HG02623 (cell line): ENCODE results near the gene KRT38.

Source experiments
- ATAC-seq: cut with Tn5 transposase; IDR thresholded peaks from one replicate; pipeline ENCODE4 v1.9.1; 2021; ENCODE audit warnings: moderate library complexity; ENCODE audit not compliant: unreplicated experiment

Gene KRT38

GRCh38 chr17:41440531-41441033 lies at the start of gene KRT38:
TSS of gene KRT38 (minus strand) at chr17:41440983. CDS start at chr17:41440921, 62 bp downstream.
- ATAC-seq, result no peak

- no peak for ATAC-seq
These were observed 48.7 kb upstream of the KRT38 start, which contains the start of gene KRT36 for GRCh38 chr17:41489531-41489930. TSS of gene KRT36 (minus strand) at chr17:41489910. CDS start at chr17:41489864, 46 bp downstream.

GRCh38 chr17:41486809-41487530 lies 46.2 kb upstream of the KRT38 start:
- no peak for ATAC-seq

GRCh38 chr17:41486316-41486715 lies 45.5 kb upstream of the KRT38 start:
- ATAC-seq, result no peak

GRCh38 chr17:41484920-41485904 lies 44.4 kb upstream of the KRT38 start:
- no peak for ATAC-seq

- ATAC-seq, result no peak
These were observed 43.4 kb upstream of the KRT38 start for GRCh38 chr17:41483991-41484826.

- no peak for ATAC-seq
These were observed 42.7 kb upstream of the KRT38 start for GRCh38 chr17:41483531-41483930.

- ATAC-seq, result no peak
These were observed 40.3 kb upstream of the KRT38 start, which contains the start of gene KRT35 for GRCh38 chr17:41481036-41481435. TSS of gene KRT35 (minus strand) at chr17:41481151. CDS start at chr17:41481097, 54 bp downstream.

- ATAC-seq, result no peak
These were observed 39.8 kb upstream of the KRT38 start for GRCh38 chr17:41480581-41480980.

- ATAC-seq, result no peak
These were observed 39.4 kb upstream of the KRT38 start for GRCh38 chr17:41480136-41480535.

GRCh38 chr17:41478237-41478636 lies 37.5 kb upstream of the KRT38 start:
- no peak for ATAC-seq

GRCh38 chr17:41476866-41477815 lies 36.4 kb upstream of the KRT38 start:
- ATAC-seq, result no peak

GRCh38 chr17:41475421-41475820 lies 34.6 kb upstream of the KRT38 start:
- no peak for ATAC-seq

GRCh38 chr17:41474863-41475262 lies 34.1 kb upstream of the KRT38 start:
- no peak for ATAC-seq

- ATAC-seq, result no peak
These were observed 27.6 kb upstream of the KRT38 start for GRCh38 chr17:41468346-41468745.

GRCh38 chr17:41467561-41467960 lies 26.8 kb upstream of the KRT38 start:
- ATAC-seq, result no peak

GRCh38 chr17:41466988-41467387 lies 26.2 kb upstream of the KRT38 start, which contains the start of gene KRT32:
TSS of gene KRT32 (minus strand) at chr17:41467386. CDS start at chr17:41467325, 61 bp downstream.
- ATAC-seq, result no peak

GRCh38 chr17:41464682-41465081 lies 23.9 kb upstream of the KRT38 start:
- no peak for ATAC-seq

- no peak for ATAC-seq
These were observed 23.4 kb upstream of the KRT38 start for GRCh38 chr17:41464173-41464572.
